Gastroesophageal sphincter (tissue), 3 donors: ENCODE results near the gene TESMIN.

ENCODE experiments used
- POLR2A ChIP-seq, 2 donors: fragments of 450-650 bp; IDR thresholded peaks; one replicate each; pipeline ENCODE4 v1.6.1; 2017; ENCODE audit warnings: antibody characterized with exemption in 2 of 2, mild to moderate bottlenecking in 2 of 2, moderate library complexity in 1 of 2
- POLR2AphosphoS5 ChIP-seq: sonication (generic); formaldehyde crosslinking; IDR thresholded peaks from one replicate; pipeline ENCODE4 v1.6.1; 2017; ENCODE audit warnings: antibody characterized with exemption
- TF ChIP-seq, protein P1 (sequence below), 4 experiments: fragments of 200-600 bp in 2 of 4; fragments of 450-650 bp in 2 of 4; sonication (generic) in 1 of 4; IDR thresholded peaks; one replicate each; pipeline ENCODE4 v1.5.1; 2017 to 2019; ENCODE audit warnings: antibody characterized with exemption in 4 of 4, mild to moderate bottlenecking in 2 of 4, moderate library complexity in 2 of 4

DNA sequence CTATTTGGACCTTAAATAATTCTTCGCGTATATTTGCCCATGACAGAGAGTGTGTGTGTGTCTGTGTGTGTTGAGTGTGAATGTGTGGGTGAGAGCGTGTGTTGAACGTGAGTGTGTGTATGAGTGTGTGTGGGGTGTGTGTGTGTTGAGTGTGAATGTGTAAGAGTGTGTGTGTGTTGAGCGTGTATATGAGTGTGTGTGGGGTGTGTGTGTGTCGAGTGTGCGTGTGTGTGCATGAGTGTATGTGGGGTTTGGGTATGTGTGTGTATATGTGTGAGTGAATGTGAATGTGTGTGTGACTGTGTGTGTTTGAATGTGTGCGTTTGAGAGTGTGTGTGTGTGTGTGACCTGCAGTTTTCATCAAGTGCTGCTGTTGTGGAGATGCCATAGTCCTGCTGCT is 40.2 kb downstream of the TESMIN start:
- TF ChIP-seq, protein P1, sequence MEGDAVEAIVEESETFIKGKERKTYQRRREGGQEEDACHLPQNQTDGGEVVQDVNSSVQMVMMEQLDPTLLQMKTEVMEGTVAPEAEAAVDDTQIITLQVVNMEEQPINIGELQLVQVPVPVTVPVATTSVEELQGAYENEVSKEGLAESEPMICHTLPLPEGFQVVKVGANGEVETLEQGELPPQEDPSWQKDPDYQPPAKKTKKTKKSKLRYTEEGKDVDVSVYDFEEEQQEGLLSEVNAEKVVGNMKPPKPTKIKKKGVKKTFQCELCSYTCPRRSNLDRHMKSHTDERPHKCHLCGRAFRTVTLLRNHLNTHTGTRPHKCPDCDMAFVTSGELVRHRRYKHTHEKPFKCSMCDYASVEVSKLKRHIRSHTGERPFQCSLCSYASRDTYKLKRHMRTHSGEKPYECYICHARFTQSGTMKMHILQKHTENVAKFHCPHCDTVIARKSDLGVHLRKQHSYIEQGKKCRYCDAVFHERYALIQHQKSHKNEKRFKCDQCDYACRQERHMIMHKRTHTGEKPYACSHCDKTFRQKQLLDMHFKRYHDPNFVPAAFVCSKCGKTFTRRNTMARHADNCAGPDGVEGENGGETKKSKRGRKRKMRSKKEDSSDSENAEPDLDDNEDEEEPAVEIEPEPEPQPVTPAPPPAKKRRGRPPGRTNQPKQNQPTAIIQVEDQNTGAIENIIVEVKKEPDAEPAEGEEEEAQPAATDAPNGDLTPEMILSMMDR (IDR thresholded peaks at IDR 0.05), result no peak
- TF ChIP-seq POLR2AphosphoS5 (no peak), POLR2A (IDR thresholded peaks at IDR 0.05) (no peak)
